Adipocyte (in vitro differentiated cells): ENCODE results near the gene CYB561D2.

Experiments
- DNase-seq: peaks from one replicate; pipeline ENCODE4 v3.0.0-alpha.2; 2015; ENCODE audit warnings: low read depth
- H3K27me3 ChIP-seq: replicated peaks from 2 replicates; pipeline ENCODE4 v1.7.0; 2013; ENCODE audit warnings: mild to moderate bottlenecking, low read length, moderate library complexity; ENCODE audit not compliant: control insufficient read depth, insufficient read depth
- H3K36me3 ChIP-seq: 2 replicates; pipeline ENCODE4 v1.7.0; 2013; ENCODE audit warnings: low read length, mild to moderate bottlenecking, moderate library complexity; ENCODE audit not compliant: control insufficient read depth, insufficient read depth, severe bottlenecking
- H3K4me1 ChIP-seq: 2 replicates; pipeline ENCODE4 v1.7.0; 2013; ENCODE audit warnings: mild to moderate bottlenecking, low read length, moderate library complexity; ENCODE audit not compliant: control insufficient read depth, insufficient read depth
- H3K4me3 ChIP-seq: 2 replicates; pipeline ENCODE4 v1.7.0; 2013; ENCODE audit warnings: mild to moderate bottlenecking, low read length, moderate library complexity
- H3K9ac ChIP-seq: 2 replicates; pipeline ENCODE4 v1.7.0; 2013; ENCODE audit warnings: mild to moderate bottlenecking, low read length, moderate library complexity
- H3K9me3 ChIP-seq: 2 replicates; pipeline ENCODE4 v1.7.0; 2013; ENCODE audit warnings: mild to moderate bottlenecking, low read length, moderate library complexity; ENCODE audit not compliant: control insufficient read depth

CYB561D2 gene

GRCh38 chr3:50388720-50389413 lies 38.2 kb downstream of the CYB561D2 start:
- H3K4me1 ChIP-seq: no peaks in the 10 kb centered on the region
- no peaks in the 10 kb centered on the region for H3K9me3 ChIP-seq
- H3K27me3 ChIP-seq: peaks cover 43% of the 10 kb centered on the region
- no peak overlapping the region for H3K9ac ChIP-seq
- DNase-seq: peak; percentile 8
- no peak overlapping the region for H3K4me3 ChIP-seq
- no peaks in the 10 kb centered on the region for H3K36me3 ChIP-seq

DNA sequence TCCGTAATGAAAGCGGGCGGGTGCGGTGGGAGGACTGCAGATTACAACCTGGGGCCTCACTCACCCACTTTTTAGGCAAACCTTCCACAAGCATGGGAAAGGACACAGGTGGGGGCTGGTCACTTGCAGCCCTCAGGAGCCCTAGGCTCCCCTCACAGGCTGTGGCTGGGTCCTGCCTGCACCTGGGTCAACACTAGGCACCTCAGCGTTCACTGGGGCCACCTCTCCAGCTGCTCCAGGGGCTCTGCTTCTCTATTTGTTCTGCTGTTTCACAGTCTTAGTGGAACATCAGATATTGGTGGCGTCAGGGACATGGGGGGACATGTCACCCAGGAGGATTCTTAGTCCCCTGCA lies 38.7 kb downstream of the CYB561D2 start:
- no peak for DNase-seq
- no peak overlapping the region for H3K4me3 ChIP-seq
- peaks cover 46% of the 10 kb centered on the region for H3K27me3 ChIP-seq
- no peaks in the 10 kb centered on the region for H3K36me3 ChIP-seq
- no peaks in the 10 kb centered on the region for H3K9me3 ChIP-seq
- H3K4me1 ChIP-seq: no peaks in the 10 kb centered on the region
- H3K9ac ChIP-seq: no peak overlapping the region

- H3K4me3 ChIP-seq: no peak overlapping the region
- DNase-seq: no peak
- no peaks in the 10 kb centered on the region for H3K9me3 ChIP-seq
- H3K27me3 ChIP-seq: peaks cover 48% of the 10 kb centered on the region
- H3K4me1 ChIP-seq: no peaks in the 10 kb centered on the region
- H3K36me3 ChIP-seq: no peaks in the 10 kb centered on the region
- H3K9ac ChIP-seq: no peak overlapping the region
Measured at GRCh38 chr3:50390508-50391224, 40.0 kb downstream of the CYB561D2 start.

DNA sequence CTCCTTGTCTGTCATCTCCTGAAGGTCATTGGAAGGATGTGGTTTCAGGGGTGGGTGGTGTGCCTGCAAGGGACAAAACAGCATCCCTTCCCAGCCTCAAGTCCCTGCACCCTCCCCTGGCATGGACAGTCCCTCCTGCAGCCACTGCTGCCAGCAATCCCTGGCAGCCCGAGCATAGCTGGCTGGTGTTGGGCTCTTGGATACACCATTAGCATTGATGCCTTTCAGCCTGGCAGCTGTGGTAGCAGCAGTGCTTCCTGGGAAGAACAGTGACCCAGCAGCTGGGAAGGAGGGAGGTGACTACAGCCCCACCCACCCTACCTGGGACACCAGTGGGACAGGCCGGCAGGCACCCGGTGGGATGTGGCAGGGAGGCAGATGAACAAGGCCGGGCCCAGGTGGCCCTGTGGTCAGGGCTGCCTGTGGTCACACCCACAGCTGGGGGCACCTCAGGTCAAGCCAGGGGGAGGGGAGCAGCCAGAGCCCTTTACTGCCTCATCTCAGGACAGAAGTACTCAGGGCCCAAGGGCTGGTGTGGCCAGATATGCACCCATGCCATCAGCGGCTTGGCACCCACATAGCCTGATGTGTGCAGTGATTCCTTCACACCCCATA lies 41.5 kb downstream of the CYB561D2 start:
- Histone ChIP-seq H3K9me3 (no peaks in the 10 kb centered on the region), H3K27me3 (peaks cover 42% of the 10 kb centered on the region), H3K36me3 (no peaks in the 10 kb centered on the region), H3K4me1 (no peaks in the 10 kb centered on the region), H3K4me3 (no peak overlapping the region), H3K9ac (no peak overlapping the region)
- no peak for DNase-seq

DNA sequence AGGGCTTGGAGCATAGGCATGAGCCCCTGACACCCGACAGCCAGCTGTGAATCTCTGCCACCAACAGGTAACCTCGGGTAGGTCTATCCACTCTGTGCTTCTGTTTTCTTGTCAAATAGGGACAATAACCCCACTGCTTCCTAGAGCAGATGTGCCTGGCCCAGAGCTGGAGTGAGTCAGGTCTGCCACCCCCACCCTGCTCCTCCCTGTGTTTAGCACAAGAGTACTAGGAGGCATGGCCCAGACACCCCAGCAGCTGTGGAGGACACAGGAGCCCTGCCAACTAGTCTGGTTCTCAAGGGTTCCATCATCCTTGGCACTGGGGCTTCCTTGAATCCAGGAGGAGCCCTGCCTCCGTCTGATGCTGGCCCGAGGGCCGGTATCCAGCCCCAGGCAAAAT lies 42.4 kb downstream of the CYB561D2 start:
- H3K4me1 ChIP-seq: no peaks in the 10 kb centered on the region
- H3K9me3 ChIP-seq: no peaks in the 10 kb centered on the region
- H3K4me3 ChIP-seq: no peak overlapping the region
- H3K9ac ChIP-seq: no peak overlapping the region
- peaks cover 44% of the 10 kb centered on the region for H3K27me3 ChIP-seq
- DNase-seq: no peak
- no peaks in the 10 kb centered on the region for H3K36me3 ChIP-seq

DNA sequence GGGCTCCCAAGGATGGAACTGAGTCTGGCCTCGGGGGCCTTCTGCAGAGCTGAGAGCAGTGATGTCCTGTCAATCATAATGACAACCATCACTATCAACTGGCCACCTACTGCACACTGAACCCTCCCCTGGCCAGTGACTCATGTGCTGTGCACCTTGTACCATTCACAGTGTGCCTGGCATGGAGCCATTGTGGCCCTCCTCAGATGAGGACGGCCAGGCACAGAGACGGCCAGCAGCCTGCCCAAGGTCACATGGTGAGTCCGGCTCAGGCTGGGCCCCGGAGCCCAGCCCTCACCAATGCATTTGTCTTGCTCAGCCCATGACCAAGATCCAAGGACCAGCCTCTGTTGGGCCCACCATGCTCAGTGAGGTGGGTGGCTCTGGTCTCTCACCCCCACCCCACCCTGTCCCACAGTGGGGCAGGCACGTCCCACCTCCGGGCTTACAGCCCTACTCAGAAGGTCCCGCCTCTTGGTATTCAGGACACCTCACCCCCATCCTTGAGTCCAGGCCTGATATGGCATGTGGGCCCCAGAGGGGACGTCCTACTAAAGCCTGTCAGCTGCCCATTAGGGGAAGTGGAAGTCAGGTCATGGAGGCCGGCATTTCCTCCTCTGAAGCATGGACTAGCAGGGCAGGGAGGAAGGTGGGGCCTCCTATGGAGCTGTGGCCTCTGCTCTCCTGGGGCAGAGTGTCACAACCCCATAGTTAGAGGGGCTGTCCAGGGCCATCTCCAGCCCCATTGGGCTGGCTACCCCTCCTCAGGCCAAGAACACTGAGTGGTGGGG lies 44.6 kb downstream of the CYB561D2 start:
- Histone ChIP-seq H3K4me1 (no peaks in the 10 kb centered on the region), H3K4me3 (no peak overlapping the region), H3K27me3 (peaks cover 53% of the 10 kb centered on the region), H3K9ac (no peak overlapping the region), H3K36me3 (no peaks in the 10 kb centered on the region), H3K9me3 (no peaks in the 10 kb centered on the region)
- no peak for DNase-seq

- no peaks in the 10 kb centered on the region for H3K9me3 ChIP-seq
- DNase-seq: no peak
- H3K27me3 ChIP-seq: peaks cover 53% of the 10 kb centered on the region
- no peak overlapping the region for H3K9ac ChIP-seq
- H3K4me1 ChIP-seq: no peaks in the 10 kb centered on the region
- no peaks in the 10 kb centered on the region for H3K36me3 ChIP-seq
- H3K4me3 ChIP-seq: no peak overlapping the region
Measured at GRCh38 chr3:50396502-50396901, 45.8 kb downstream of the CYB561D2 start.

DNA sequence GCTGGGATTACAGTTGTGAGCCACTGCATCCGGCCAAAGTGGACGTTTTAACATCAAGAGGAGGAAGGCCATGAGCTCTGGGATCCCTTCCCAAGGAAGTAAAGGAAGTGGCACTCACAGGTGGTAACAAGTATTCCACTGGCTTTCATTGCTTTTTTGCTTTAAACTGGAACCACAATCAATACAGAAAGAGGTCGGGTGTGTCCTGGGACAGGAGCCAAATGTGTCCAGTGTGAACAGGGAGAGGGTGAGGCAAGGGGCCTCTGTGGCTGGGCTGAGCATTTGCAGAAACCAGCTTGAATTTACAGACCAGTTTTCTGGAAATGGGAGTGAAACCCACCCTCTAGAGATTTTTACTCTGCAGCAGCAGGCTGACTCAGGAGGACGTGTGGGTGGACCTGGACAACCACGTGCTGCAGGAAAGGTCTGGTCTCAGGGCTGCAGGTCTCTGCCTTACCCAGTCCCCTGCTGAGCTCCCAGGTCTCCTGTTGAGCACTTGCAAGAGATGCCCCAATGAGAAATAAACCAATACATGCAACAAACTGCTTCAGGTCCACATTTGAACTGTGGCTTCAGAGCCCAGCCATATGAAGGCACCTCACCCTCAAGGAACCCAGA lies 51.4 kb downstream of the CYB561D2 start:
- H3K27me3 ChIP-seq: peaks cover 33% of the 10 kb centered on the region
- DNase-seq: no peak
- no peaks in the 10 kb centered on the region for H3K36me3 ChIP-seq
- H3K4me1 ChIP-seq: peaks cover 6% of the 10 kb centered on the region
- H3K4me3 ChIP-seq: no peak overlapping the region
- no peaks in the 10 kb centered on the region for H3K9me3 ChIP-seq
- H3K9ac ChIP-seq: no peak overlapping the region
